ENCODE data around the gene B4GALNT3.

The B4GALNT3 gene

GRCh38 chr12:612886-613285 is 153.1 kb downstream of the B4GALNT3 start:
- CTCF ChIA-PET: no interaction called here
- no peak for TF ChIP-seq FOXA1 (IDR thresholded peaks at IDR 0.05)
- TF ChIP-seq ARNT (IDR thresholded peaks at IDR 0.05): no peak
- no peak for TF ChIP-seq SP1 (IDR thresholded peaks at IDR 0.05)
- TF ChIP-seq SUZ12 (IDR thresholded peaks at IDR 0.05): no peak
- TF ChIP-seq ZNF384 (IDR thresholded peaks at IDR 0.05): no peak
- TF ChIP-seq HDGF (IDR thresholded peaks at IDR 0.05; ENCODE audit: borderline replicate concordance): no peak
- no peak for TF ChIP-seq LEF1 (IDR thresholded peaks at IDR 0.05; ENCODE audit: borderline replicate concordance)
- no peak for TF ChIP-seq FOXM1 (IDR thresholded peaks at IDR 0.05; ENCODE audit: borderline replicate concordance)
- TF ChIP-seq BHLHE40 (IDR thresholded peaks at IDR 0.05; ENCODE audit: borderline replicate concordance): no peak
- no peak for TF ChIP-seq NFRKB (IDR thresholded peaks at IDR 0.05)
- TF ChIP-seq, protein P1, sequence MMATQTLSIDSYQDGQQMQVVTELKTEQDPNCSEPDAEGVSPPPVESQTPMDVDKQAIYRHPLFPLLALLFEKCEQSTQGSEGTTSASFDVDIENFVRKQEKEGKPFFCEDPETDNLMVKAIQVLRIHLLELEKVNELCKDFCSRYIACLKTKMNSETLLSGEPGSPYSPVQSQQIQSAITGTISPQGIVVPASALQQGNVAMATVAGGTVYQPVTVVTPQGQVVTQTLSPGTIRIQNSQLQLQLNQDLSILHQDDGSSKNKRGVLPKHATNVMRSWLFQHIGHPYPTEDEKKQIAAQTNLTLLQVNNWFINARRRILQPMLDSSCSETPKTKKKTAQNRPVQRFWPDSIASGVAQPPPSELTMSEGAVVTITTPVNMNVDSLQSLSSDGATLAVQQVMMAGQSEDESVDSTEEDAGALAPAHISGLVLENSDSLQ (IDR thresholded peaks at IDR 0.05): no peak
- TF ChIP-seq FOXK2 (IDR thresholded peaks at IDR 0.05): no peak
- TF ChIP-seq ELF4 (IDR thresholded peaks at IDR 0.05): no peak
- TF ChIP-seq CTBP1 (IDR thresholded peaks at IDR 0.05; ENCODE audit: borderline replicate concordance): no peak
- TF ChIP-seq TARDBP (IDR thresholded peaks at IDR 0.05): no peak
- TF ChIP-seq L3MBTL2 (conservative IDR thresholded peaks at IDR 0.05): no peak
- no peak for DNase-seq (ENCODE audit: extremely low spot score)
- POLR2A ChIA-PET: interaction anchor here (0.8 to 2.5 kb wide), 3 partner anchors 19 to 139 kb away, joined by 3 to 19 read pairs (median 3); partner anchors contain the start of gene WNK1
